Mesendoderm (in vitro differentiated cells): ENCODE data around the gene CPEB4.

Source experiments
- DNase-seq: peaks from one replicate; pipeline ENCODE4 v3.0.0; 2013
- H2AK5ac ChIP-seq: 2 replicates; pipeline ENCODE4 v1.6.1; 2013; ENCODE audit warnings: low read length, inconsistent platforms
- H2BK120ac ChIP-seq: 2 replicates; pipeline ENCODE4 v1.6.1; 2013; ENCODE audit warnings: low read depth, mild to moderate bottlenecking, low read length, moderate library complexity, mixed read lengths
- H2BK15ac ChIP-seq: replicated peaks from 2 replicates; pipeline ENCODE4 v1.6.1; 2013; ENCODE audit warnings: low read depth, mild to moderate bottlenecking, moderate library complexity
- H2BK5ac ChIP-seq: 2 replicates; pipeline ENCODE4 v1.6.1; 2013; ENCODE audit warnings: low read length, inconsistent platforms
- H3K18ac ChIP-seq: 2 replicates; pipeline ENCODE4 v1.6.1; 2013; ENCODE audit warnings: mild to moderate bottlenecking, low read length, mixed read lengths
- H3K23ac ChIP-seq: one replicate; pipeline ENCODE4 v1.6.1; 2013; ENCODE audit warnings: low read length
- H3K27ac ChIP-seq: 2 replicates; pipeline ENCODE4 v1.5.1; 2013; ENCODE audit warnings: low read depth, mild to moderate bottlenecking, inconsistent platforms, low read length, moderate library complexity
- H3K27me3 ChIP-seq: 2 replicates; pipeline ENCODE4 v1.6.1; 2013; ENCODE audit warnings: low read length, control low read depth, mild to moderate bottlenecking, inconsistent platforms; ENCODE audit not compliant: insufficient read depth, poor library complexity
- H3K36me3 ChIP-seq: 2 replicates; pipeline ENCODE4 v1.6.1; 2013; ENCODE audit warnings: low read length, inconsistent platforms; ENCODE audit not compliant: control insufficient read depth, insufficient read depth
- H3K4ac ChIP-seq: one replicate; pipeline ENCODE4 v1.6.1; 2013; ENCODE audit warnings: low read depth, mild to moderate bottlenecking, low read length, moderate library complexity
- H3K4me1 ChIP-seq: 2 replicates; pipeline ENCODE4 v1.6.1; 2013; ENCODE audit warnings: low read depth, low read length, inconsistent platforms; ENCODE audit not compliant: control insufficient read depth
- H3K4me2 ChIP-seq: 2 replicates; pipeline ENCODE4 v1.6.1; 2013; ENCODE audit warnings: low read length
- H3K4me3 ChIP-seq: 2 replicates; pipeline ENCODE4 v1.5.1; 2013; ENCODE audit warnings: mild to moderate bottlenecking, low read length
- H3K56ac ChIP-seq: one replicate; pipeline ENCODE4 v1.6.1; 2013; ENCODE audit warnings: low read length
- H3K79me1 ChIP-seq: 2 replicates; pipeline ENCODE4 v1.6.1; 2013; ENCODE audit warnings: low read length, inconsistent platforms
- H3K79me2 ChIP-seq: 2 replicates; pipeline ENCODE4 v1.6.1; 2013; ENCODE audit warnings: mild to moderate bottlenecking, low read length; ENCODE audit not compliant: control insufficient read depth, insufficient read depth
- H3K9ac ChIP-seq: 2 replicates; pipeline ENCODE4 v1.6.1; 2013; ENCODE audit warnings: low read length, inconsistent platforms
- H4K5ac ChIP-seq: one replicate; pipeline ENCODE4 v1.6.1; 2013; ENCODE audit warnings: low read length
- H4K8ac ChIP-seq: one replicate; pipeline ENCODE4 v1.6.1; 2013; ENCODE audit warnings: low read depth, mild to moderate bottlenecking, control low read depth, low read length, moderate library complexity
- WGBS: extraction: QIAGEN DNeasy Blood & Tissue Kit; methylation state at CpG from one replicate; pipeline ENCODE4 v1.1.7; 2013; ENCODE audit warnings: low lambda C conversion rate, missing lambda C conversion rate; ENCODE audit not compliant: insufficient coverage; ENCODE audit errors: extremely low coverage; 5-methylcytosine and 5-hydroxymethylcytosine counted together

The CPEB4 gene

DNA sequence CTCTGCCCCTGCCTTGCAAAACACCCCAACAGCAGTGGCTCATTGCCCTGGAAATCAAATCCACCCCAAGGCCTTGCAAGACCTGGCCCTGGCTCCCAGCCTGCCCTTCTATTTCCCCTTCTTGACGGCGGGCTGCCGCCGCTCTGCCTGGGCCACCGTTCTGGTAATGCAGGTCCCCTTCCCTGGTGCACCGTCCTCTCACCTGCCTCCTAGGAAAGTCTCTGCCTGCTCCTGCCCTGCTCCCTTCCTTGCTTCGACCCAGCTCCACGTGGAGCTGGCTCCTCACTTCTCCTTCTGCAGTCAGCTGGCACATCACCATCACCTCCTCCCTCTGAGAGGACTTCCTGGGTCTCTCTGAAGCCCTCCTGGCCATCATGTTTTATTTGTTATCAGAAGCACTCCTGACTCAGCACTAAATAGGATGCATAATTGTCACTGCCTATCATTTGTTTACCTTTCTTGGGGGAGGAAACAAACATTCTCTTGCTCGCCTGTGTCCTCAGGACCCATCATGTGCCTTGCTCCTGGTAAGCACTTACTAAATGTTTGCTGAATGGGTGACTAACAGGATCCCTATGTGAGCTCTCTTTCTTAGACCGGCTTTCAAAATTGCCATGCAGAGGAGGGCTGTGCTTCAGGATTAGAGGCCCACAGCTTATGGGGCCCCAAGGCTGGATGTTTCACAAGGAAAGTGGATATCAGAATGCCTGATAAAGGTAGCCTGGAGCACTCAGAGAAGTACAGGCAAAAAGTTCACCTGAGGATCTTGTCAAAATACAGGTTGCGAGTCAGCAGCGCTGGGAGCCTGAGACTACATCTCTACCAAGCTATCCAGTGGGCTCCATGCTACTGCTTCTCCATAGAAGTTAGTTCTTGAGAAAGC, 81.3 kb downstream of the CPEB4 start:
- no CpG with 5 or more reads among the region's 12 CpGs for WGBS
- Histone ChIP-seq H3K4ac (no peak overlapping the region), H3K9ac (no peak overlapping the region), H2BK15ac (no peak overlapping the region), H2BK120ac (no peak overlapping the region), H3K36me3 (no peaks in the 10 kb centered on the region), H3K27me3 (no peaks in the 10 kb centered on the region), H3K56ac (peak overlapping the region; percentile 51), H3K23ac (no peak overlapping the region), H4K5ac (no peak overlapping the region), H3K4me2 (no peak overlapping the region), H3K4me3 (no peak overlapping the region), H3K4me1 (peaks cover 15% of the 10 kb centered on the region), H3K27ac (no peak overlapping the region), H3K79me1 (no peaks in the 10 kb centered on the region), H3K79me2 (no peaks in the 10 kb centered on the region), H2AK5ac (no peak overlapping the region), H4K8ac (no peak overlapping the region), H3K18ac (peak overlapping the region; percentile 24), H2BK5ac (no peak overlapping the region)
- DNase-seq, result peak; percentile 86

DNA sequence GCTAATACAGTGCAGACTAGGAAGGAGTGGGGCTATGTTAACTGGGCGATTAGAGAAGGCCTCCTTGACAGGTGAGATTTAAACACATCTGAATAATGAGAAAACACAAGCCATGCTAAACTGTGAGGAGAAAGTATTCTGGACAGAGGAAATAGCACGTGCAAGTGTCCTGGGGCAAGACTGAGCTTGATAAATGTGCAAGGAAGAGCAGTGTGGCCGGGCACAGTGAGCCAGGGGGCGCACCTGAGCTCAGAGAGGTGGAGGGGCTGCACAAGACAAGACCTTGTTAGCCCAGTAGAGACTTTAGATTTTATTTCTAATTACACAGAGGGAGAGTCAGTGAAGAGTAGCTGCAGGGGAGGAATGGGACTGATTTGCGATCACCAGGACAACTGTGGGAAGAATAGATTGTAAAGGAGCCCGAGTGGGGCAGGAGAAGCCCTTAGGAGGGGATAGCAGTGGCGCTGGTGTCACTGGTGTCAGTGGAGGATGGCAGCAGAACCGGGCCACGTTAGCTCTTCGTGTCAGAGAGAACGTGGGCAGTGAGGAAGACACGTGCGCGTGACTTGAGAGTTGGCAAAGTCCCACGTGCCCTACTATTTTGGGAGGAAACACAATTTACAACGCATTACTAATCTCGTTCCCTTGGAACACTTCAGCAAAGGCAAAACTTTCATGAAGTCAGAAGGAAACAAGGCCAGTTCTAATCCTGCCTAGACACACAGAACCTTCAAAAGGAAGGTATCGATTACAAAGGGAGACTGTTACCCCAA, 82.9 kb downstream of the CPEB4 start:
- H3K56ac ChIP-seq, result peak overlapping the region; percentile 57
- no peaks in the 10 kb centered on the region for H3K79me1 ChIP-seq
- peak overlapping the region; percentile 2 for H3K4ac ChIP-seq
- WGBS, result no CpG with 5 or more reads among the region's 18 CpGs
- H2AK5ac ChIP-seq, result peak overlapping the region; percentile 55
- H3K18ac ChIP-seq, result no peak overlapping the region
- no peak overlapping the region for H3K23ac ChIP-seq
- H3K36me3 ChIP-seq, result no peaks in the 10 kb centered on the region
- no peak overlapping the region for H2BK120ac ChIP-seq
- H2BK15ac ChIP-seq, result no peak overlapping the region
- no peak overlapping the region for H4K8ac ChIP-seq
- no peak overlapping the region for H3K4me3 ChIP-seq
- H3K4me2 ChIP-seq, result no peak overlapping the region
- H3K4me1 ChIP-seq, result peaks cover 15% of the 10 kb centered on the region
- H3K9ac ChIP-seq, result no peak overlapping the region
- H3K27me3 ChIP-seq, result no peaks in the 10 kb centered on the region
- H4K5ac ChIP-seq, result no peak overlapping the region
- H3K27ac ChIP-seq, result no peak overlapping the region
- H3K79me2 ChIP-seq, result no peaks in the 10 kb centered on the region
- H2BK5ac ChIP-seq, result peak overlapping the region; percentile 54
- peak; percentile 26 for DNase-seq

DNA sequence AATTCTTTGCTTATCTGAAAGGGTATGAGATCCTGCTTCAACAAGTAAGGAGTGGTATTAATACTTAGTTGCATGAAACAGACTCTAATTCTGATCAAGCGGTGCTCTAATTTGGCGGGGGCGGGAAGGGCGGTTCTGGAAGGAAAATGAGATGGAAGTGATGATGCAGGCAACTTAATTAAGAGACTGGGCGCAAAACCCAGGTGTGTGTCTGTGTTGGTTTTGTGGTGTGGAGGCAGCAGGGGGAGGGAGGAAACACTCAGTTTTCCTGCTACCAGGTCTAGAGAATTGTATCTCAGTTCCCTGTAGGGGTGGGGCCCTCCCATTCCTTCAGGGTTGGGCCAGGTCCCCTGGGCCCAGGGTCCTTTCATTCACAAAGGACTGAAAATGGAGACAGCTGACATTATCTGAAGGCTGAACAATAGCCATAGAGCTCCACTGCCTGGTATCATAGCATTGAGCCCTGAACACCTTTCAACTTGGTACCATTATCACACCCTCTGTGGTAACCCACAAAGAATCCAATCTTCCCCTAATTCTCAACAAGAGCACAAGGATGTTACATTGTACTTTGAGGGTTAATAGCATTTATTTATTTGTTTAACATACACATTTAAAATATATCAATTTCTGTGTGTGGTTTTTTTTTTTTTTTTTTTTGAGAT, 83.7 kb downstream of the CPEB4 start:
- H3K18ac ChIP-seq, result no peak overlapping the region
- no peak overlapping the region for H2BK120ac ChIP-seq
- peak; percentile 22 for DNase-seq
- H4K5ac ChIP-seq, result no peak overlapping the region
- WGBS, result no CpG with 5 or more reads among the region's 5 CpGs
- H3K79me1 ChIP-seq, result no peaks in the 10 kb centered on the region
- H3K27ac ChIP-seq, result no peak overlapping the region
- peak overlapping the region; percentile 57 for H3K56ac ChIP-seq
- H2AK5ac ChIP-seq, result no peak overlapping the region
- no peak overlapping the region for H3K4me3 ChIP-seq
- no peak overlapping the region for H3K23ac ChIP-seq
- no peak overlapping the region for H2BK15ac ChIP-seq
- no peak overlapping the region for H4K8ac ChIP-seq
- no peaks in the 10 kb centered on the region for H3K27me3 ChIP-seq
- no peaks in the 10 kb centered on the region for H3K79me2 ChIP-seq
- H2BK5ac ChIP-seq, result peak overlapping the region; percentile 54
- no peak overlapping the region for H3K4ac ChIP-seq
- H3K36me3 ChIP-seq, result no peaks in the 10 kb centered on the region
- H3K9ac ChIP-seq, result no peak overlapping the region
- no peak overlapping the region for H3K4me2 ChIP-seq
- peaks cover 15% of the 10 kb centered on the region for H3K4me1 ChIP-seq

DNA sequence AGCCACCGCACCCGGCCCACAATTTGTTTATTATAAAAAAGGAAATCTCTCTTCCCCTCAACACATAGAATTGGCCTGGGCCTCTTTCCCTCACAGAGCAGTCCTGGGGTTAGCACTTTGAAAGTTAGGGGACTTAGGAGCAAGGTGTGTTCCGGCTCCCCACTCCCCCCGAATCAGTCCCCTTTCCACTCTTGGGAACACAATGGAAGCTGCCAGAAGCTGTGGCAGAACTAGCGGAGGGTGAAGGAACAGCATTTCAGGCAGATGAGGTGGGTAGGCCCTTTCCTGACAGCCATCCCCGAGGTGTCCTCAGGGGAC, 84.4 kb downstream of the CPEB4 start:
- H3K4me1 ChIP-seq, result peaks cover 15% of the 10 kb centered on the region
- H2BK120ac ChIP-seq, result no peak overlapping the region

DNA sequence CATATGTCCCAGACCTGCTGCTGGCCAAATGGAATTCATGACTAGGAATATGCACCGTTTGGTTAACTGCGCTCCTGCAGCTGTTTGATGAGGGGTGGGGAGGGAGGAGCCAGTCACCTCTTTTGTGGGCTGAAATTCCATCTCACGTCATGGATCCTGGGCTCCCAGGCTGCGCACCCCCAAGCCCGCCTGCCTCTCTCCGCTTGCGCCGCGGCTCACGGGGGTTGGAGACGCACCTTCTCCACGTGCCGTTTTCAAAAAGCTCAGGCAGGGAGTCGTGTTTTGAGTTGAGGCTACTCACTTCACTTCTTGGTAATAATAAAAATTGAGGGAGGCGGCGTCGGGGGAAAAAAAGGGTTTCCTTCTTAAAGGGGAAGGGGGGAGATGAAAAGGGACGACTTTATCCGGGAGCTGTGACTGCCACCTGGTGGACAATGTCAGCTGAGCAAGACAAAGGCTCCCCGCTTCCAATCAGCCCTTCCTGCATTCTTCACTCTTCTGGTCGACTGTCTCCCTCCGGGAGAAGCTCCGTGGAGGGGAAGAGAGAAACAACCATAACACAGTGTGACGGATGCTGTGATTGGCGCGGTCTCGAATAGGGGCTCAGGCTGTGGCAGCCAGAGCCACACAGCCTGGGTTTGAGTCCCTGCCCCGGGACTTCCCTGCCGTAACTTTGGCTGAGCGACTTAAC, 84.9 kb downstream of the CPEB4 start:
- Histone ChIP-seq H3K27me3 (no peaks in the 10 kb centered on the region), H2AK5ac (no peak overlapping the region), H3K27ac (no peak overlapping the region), H4K5ac (no peak overlapping the region), H3K23ac (no peak overlapping the region), H3K4me3 (peak overlapping the region; percentile 41), H3K4me1 (peaks cover 15% of the 10 kb centered on the region), H3K56ac (peak overlapping the region; percentile 89), H3K4ac (no peak overlapping the region), H4K8ac (no peak overlapping the region), H3K18ac (no peak overlapping the region), H2BK120ac (no peak overlapping the region), H3K4me2 (peak overlapping the region; percentile 88), H3K9ac (peak overlapping the region; percentile 63), H3K79me2 (no peaks in the 10 kb centered on the region), H2BK5ac (peak overlapping the region; percentile 48), H2BK15ac (no peak overlapping the region), H3K36me3 (no peaks in the 10 kb centered on the region), H3K79me1 (no peaks in the 10 kb centered on the region)
- no CpG with 5 or more reads among the region's 30 CpGs for WGBS
- DNase-seq, result peak; percentile 92

More for the DNA sequence above, 84.4 kb downstream of the CPEB4 start:
- no peaks in the 10 kb centered on the region for H3K27me3 ChIP-seq
- peak overlapping the region; percentile 63 for H3K9ac ChIP-seq
- H2BK15ac ChIP-seq, result no peak overlapping the region
- H3K79me2 ChIP-seq, result no peaks in the 10 kb centered on the region
- H3K4me3 ChIP-seq, result no peak overlapping the region
- no peak overlapping the region for H3K27ac ChIP-seq
- H3K18ac ChIP-seq, result no peak overlapping the region
- H3K79me1 ChIP-seq, result no peaks in the 10 kb centered on the region
- peak overlapping the region; percentile 89 for H3K56ac ChIP-seq
- H4K5ac ChIP-seq, result no peak overlapping the region
- H4K8ac ChIP-seq, result no peak overlapping the region
- no peak overlapping the region for H2AK5ac ChIP-seq
- DNase-seq, result no peak
- H3K4me2 ChIP-seq, result no peak overlapping the region
- H2BK5ac ChIP-seq, result no peak overlapping the region
- H3K23ac ChIP-seq, result no peak overlapping the region
- no CpG with 5 or more reads among the region's 6 CpGs for WGBS
- no peaks in the 10 kb centered on the region for H3K36me3 ChIP-seq
- H3K4ac ChIP-seq, result no peak overlapping the region
